ENCODE measurements around the gene HTR1D. TPM values are rescaled to one million over a fixed set of nuclear protein-coding genes. Genes with fewer than 3 reads are reported as not detected.
A peak's percentile ranks its signal among the peaks of the same experiment; 100 is the strongest.
"Not testable (repeated sequence)": the region's sequence is repeated elsewhere in the genome, so short reads cannot be mapped to it uniquely, and the experiment has no call there.

Gene HTR1D
- total RNA-seq, 6 experiments from 2014 or later = 0.17 to 0.53 (median 0.44) TPM

GRCh38 chr1:23239638-23240295 is 22.5 kb upstream of the HTR1D start:
- Mint-ChIP-seq H3K27ac (no peak overlapping the region), H3K4me1 (ENCODE audit: low read depth) (peaks cover 5% of the 10 kb centered on the region; the same call in 1 of the 2 replicates), H3K4me3 (no peak overlapping the region), H3K27me3 (ENCODE audit: insufficient read depth) (no peaks in the 10 kb centered on the region; the same call in 1 of the 2 replicates), H3K36me3 (ENCODE audit: low read depth) (no peaks in the 10 kb centered on the region), H3K9me3 (no peaks in the 10 kb centered on the region)
- TF ChIP-seq CTCF (IDR thresholded peaks at IDR 0.05) = no peak
- DNase-seq = no peak

- no peaks in the 10 kb centered on the region for H3K36me3 Mint-ChIP-seq (ENCODE audit: low read depth)
- no peak for DNase-seq
- no peaks in the 10 kb centered on the region; the same call in 1 of the 2 replicates for H3K27me3 Mint-ChIP-seq (ENCODE audit: insufficient read depth)
- no peaks in the 10 kb centered on the region for H3K9me3 Mint-ChIP-seq
- H3K4me3 Mint-ChIP-seq = no peak overlapping the region
- peaks cover 2% of the 10 kb centered on the region; the same call in 1 of the 2 replicates for H3K4me1 Mint-ChIP-seq (ENCODE audit: low read depth)
- no peak for TF ChIP-seq CTCF (IDR thresholded peaks at IDR 0.05)
- H3K27ac Mint-ChIP-seq = no peak overlapping the region
Observed at GRCh38 chr1:23238565-23238964, 21.3 kb upstream of the HTR1D start.

GRCh38 chr1:23237508-23237907 is 20.2 kb upstream of the HTR1D start:
- H3K9me3 Mint-ChIP-seq = no peaks in the 10 kb centered on the region
- no peak overlapping the region for H3K27ac Mint-ChIP-seq
- no peaks in the 10 kb centered on the region; the same call in 1 of the 2 replicates for H3K27me3 Mint-ChIP-seq (ENCODE audit: insufficient read depth)
- DNase-seq = no peak
- no peak overlapping the region for H3K4me3 Mint-ChIP-seq
- no peak for TF ChIP-seq CTCF (IDR thresholded peaks at IDR 0.05)
- H3K36me3 Mint-ChIP-seq (ENCODE audit: low read depth) = no peaks in the 10 kb centered on the region
- no peaks in the 10 kb centered on the region for H3K4me1 Mint-ChIP-seq (ENCODE audit: low read depth)

- Mint-ChIP-seq H3K36me3 (ENCODE audit: low read depth) (no peaks in the 10 kb centered on the region), H3K4me1 (ENCODE audit: low read depth) (peaks cover 31% of the 10 kb centered on the region), H3K9me3 (no peaks in the 10 kb centered on the region), H3K27ac (no peak overlapping the region), H3K4me3 (no peak overlapping the region), H3K27me3 (ENCODE audit: insufficient read depth) (no peaks in the 10 kb centered on the region; the same call in none of the 2 replicates)
- no peak for TF ChIP-seq CTCF (IDR thresholded peaks at IDR 0.05)
- no peak for DNase-seq
Observed at GRCh38 chr1:23227806-23228205, 10.5 kb upstream of the HTR1D start.

GRCh38 chr1:23224739-23225648 is 7.7 kb upstream of the HTR1D start:
- DNase-seq = peak; percentile 85

GRCh38 chr1:23223963-23224362 is 6.7 kb upstream of the HTR1D start:
- not testable (repeated sequence) for H3K27me3 Mint-ChIP-seq (ENCODE audit: insufficient read depth); H3K4me3 Mint-ChIP-seq; H3K36me3 Mint-ChIP-seq (ENCODE audit: low read depth); DNase-seq; H3K9me3 Mint-ChIP-seq
- Mint-ChIP-seq H3K4me1 (ENCODE audit: low read depth) (peaks cover 31% of the 10 kb centered on the region), H3K27ac (peak overlapping the region; percentile 93; the same call in 1 of the 2 replicates)

More at GRCh38 chr1:23224739-23225648, 7.7 kb upstream of the HTR1D start:
- Mint-ChIP-seq H3K9me3 (no peaks in the 10 kb centered on the region), H3K4me1 (ENCODE audit: low read depth) (peaks cover 31% of the 10 kb centered on the region), H3K4me3 (peak overlapping the region; percentile 74), H3K36me3 (ENCODE audit: low read depth) (no peaks in the 10 kb centered on the region), H3K27ac (peak overlapping the region; percentile 93), H3K27me3 (ENCODE audit: insufficient read depth) (no peaks in the 10 kb centered on the region; the same call in none of the 2 replicates)
- no peak for TF ChIP-seq CTCF (IDR thresholded peaks at IDR 0.05)

- not testable (repeated sequence) for H3K27me3 Mint-ChIP-seq (ENCODE audit: insufficient read depth); H3K4me3 Mint-ChIP-seq
Observed at GRCh38 chr1:23223490-23223951, 6.2 kb upstream of the HTR1D start.

More at GRCh38 chr1:23223490-23223951, 6.2 kb upstream of the HTR1D start:
- DNase-seq; H3K27ac Mint-ChIP-seq; H3K9me3 Mint-ChIP-seq; H3K36me3 Mint-ChIP-seq (ENCODE audit: low read depth): not testable (repeated sequence)
- H3K4me1 Mint-ChIP-seq (ENCODE audit: low read depth) = peaks cover 31% of the 10 kb centered on the region

Measured in HFFc6 (cell line).